ENCODE data around the gene CCT2. TPM values are rescaled to one million over a fixed set of nuclear protein-coding genes. Genes with fewer than 3 reads are reported as not detected.

CCT2 gene
- total and polyA plus RNA-seq, 2 of the 13 experiments (the other 11 are each of a cell fraction or from before 2014, with no cell fraction given), result 209 to 388 TPM

GRCh38 chr12:69585189-69586062 lies at the start of gene CCT2 (continued):
- TF ChIP-seq ZBTB49 (CRISPR knock-in tag; IDR thresholded peaks at IDR 0.05; ENCODE audit: borderline replicate concordance), result peak; percentile 87; the same call in 1 of the 2 replicates
- TF ChIP-seq CCDC6 (CRISPR knock-in tag; IDR thresholded peaks at IDR 0.05), result peak; percentile 90
- TF ChIP-seq ZNF773 (CRISPR knock-in tag; IDR thresholded peaks at IDR 0.05; ENCODE audit: borderline replicate concordance), result no peak
- TF ChIP-seq SSRP1 (CRISPR knock-in tag; IDR thresholded peaks at IDR 0.05), result peak; percentile 81; the same call in 1 of the 2 replicates
- TF ChIP-seq BORCS8-MEF2B (CRISPR knock-in tag; IDR thresholded peaks at IDR 0.05), result peak; percentile 96
- TF ChIP-seq ZNF878 (CRISPR knock-in tag; IDR thresholded peaks at IDR 0.05), result peak; percentile 67; the same call in 1 of the 2 replicates
- TF ChIP-seq KDM4B (CRISPR knock-in tag; IDR thresholded peaks at IDR 0.05), result no peak; the same call in 1 of the 2 replicates
- peak; percentile 54; the same call in 1 of the 2 replicates for TF ChIP-seq FOXM1 (CRISPR knock-in tag; IDR thresholded peaks at IDR 0.05)
- TF ChIP-seq NPAS2 (CRISPR knock-in tag; IDR thresholded peaks at IDR 0.05; ENCODE audit: borderline replicate concordance), result 0 out of 2 replicates have a peak, but pooled peaks have one; percentile 19
- TF ChIP-seq ISL2 (CRISPR knock-in tag; IDR thresholded peaks at IDR 0.05), result peak; percentile 74
- no peak for TF ChIP-seq RELA (CRISPR knock-in tag; IDR thresholded peaks at IDR 0.05)
- no peak for TF ChIP-seq PREB (CRISPR knock-in tag; IDR thresholded peaks at IDR 0.05)
- peak; percentile 47; the same call in 1 of the 2 replicates for TF ChIP-seq PAXIP1 (CRISPR knock-in tag; conservative IDR thresholded peaks at IDR 0.05)
- TF ChIP-seq ZSCAN12 (CRISPR knock-in tag; IDR thresholded peaks at IDR 0.05), result 0 out of 2 replicates have a peak, but pooled peaks have one; percentile 38
- TF ChIP-seq ISX (CRISPR knock-in tag; conservative IDR thresholded peaks at IDR 0.05), result 0 out of 2 replicates have a peak, but pooled peaks have one; percentile 25
- TF ChIP-seq SOX6 (IDR thresholded peaks at IDR 0.05), result no peak
- peak; percentile 79 for TF ChIP-seq SOX6 (CRISPR knock-in tag; IDR thresholded peaks at IDR 0.05)
- peak; percentile 93; the same call in 1 of the 2 replicates for TF ChIP-seq ZNF225 (CRISPR knock-in tag; IDR thresholded peaks at IDR 0.05)
- TF ChIP-seq HMG20A (CRISPR knock-in tag; IDR thresholded peaks at IDR 0.05; ENCODE audit: borderline replicate concordance), result no peak
- TF ChIP-seq FOXK2 (IDR thresholded peaks at IDR 0.05), result no peak; the same call in 1 of the 2 replicates
- TF ChIP-seq HMGA1 (CRISPR knock-in tag; conservative IDR thresholded peaks at IDR 0.05), result no peak
- peak; percentile 51 for TF ChIP-seq GATAD2A (CRISPR knock-in tag; IDR thresholded peaks at IDR 0.05)
- peak; percentile 92 for TF ChIP-seq ATF7-NPFF (CRISPR knock-in tag; IDR thresholded peaks at IDR 0.05; ENCODE audit: low read depth)
- TF ChIP-seq ZNF138 (CRISPR knock-in tag; IDR thresholded peaks at IDR 0.05; ENCODE audit: low read depth), result peak; percentile 84
- peak; percentile 82 for TF ChIP-seq ZNF451 (CRISPR knock-in tag; IDR thresholded peaks at IDR 0.05)
